GM23248 (cell line): ENCODE results near the gene DLG4.

Source experiments
- EZH2 ChIP-seq: fragments of 200-600 bp; sonication (generic); IDR thresholded peaks from 2 replicates; pipeline ENCODE4 v1.6.1; 2018; ENCODE audit warnings: antibody characterized with exemption, mild to moderate bottlenecking; ENCODE audit not compliant: insufficient read depth, poor library complexity, severe bottlenecking
- EZH2phosphoT487 ChIP-seq: fragments of 200-600 bp; sonication (generic); IDR thresholded peaks from 2 replicates; pipeline ENCODE4 v1.6.1; 2018; ENCODE audit warnings: antibody characterized with exemption, moderate library complexity, mild to moderate bottlenecking, low read depth; ENCODE audit not compliant: insufficient read depth

DNA sequence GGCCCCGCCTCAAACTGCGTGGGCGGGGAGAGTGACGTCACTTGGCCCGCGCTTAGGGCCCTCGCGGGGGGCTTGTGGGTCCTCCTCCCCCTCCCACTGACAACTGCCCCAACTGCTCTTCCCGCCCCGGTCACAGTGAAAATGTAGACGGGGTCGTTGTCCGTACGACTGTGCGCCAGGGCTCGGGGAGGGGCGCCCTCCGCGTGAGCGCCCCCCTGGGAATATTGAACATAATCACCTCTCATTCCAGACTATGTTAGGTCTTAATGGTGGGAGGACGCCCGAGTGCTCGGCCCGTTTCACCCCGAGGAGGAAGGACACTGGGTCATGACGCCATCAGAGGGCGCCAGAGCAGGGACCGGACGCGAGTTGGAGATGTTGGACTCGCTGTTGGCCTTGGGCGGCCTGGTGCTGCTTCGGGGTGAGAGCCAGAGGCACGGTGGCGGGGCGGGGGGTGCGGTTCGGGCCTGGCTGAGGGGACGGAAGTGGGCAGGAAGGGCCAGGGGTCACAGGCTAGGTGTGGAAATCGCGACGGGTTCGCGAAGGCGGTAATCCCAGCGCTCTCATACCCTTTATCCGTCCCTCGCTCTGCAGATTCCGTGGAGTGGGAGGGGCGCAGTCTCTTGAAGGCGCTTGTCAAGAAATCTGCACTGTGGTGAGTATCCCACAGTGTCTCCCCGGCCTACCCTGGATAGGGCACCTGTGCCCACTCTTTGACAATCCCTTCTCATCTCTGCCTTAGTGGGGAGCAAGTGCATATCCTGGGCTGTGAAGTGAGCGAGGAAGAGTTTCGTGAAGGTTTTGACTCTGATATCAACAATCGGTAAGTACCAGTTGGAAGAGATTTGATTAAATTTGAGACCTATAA, 32.8 kb upstream of the DLG4 start, which contains the start of gene ELP5:
- TF ChIP-seq EZH2phosphoT487 (no peak), EZH2 (no peak)
